Vagina (tissue), 2 donors: Measurements from ENCODE around the gene DGKI. TPM values are rescaled to one million over a fixed set of nuclear protein-coding genes. Genes with fewer than 3 reads are reported as not detected.
"Not testable (repeated sequence)": the region's sequence is repeated elsewhere in the genome, so short reads cannot be mapped to it uniquely, and the experiment has no call there.

Source experiments
- DNase-seq, 2 donors: peaks; one replicate each; pipeline ENCODE4 v3.0.0-alpha.2; 2017; ENCODE audit errors: extremely low spot score in 2 of 2
- H3K27ac ChIP-seq: fragments of 200-600 bp; sonication (generic); one replicate; pipeline ENCODE4 v1.5.1; 2019
- H3K27me3 ChIP-seq: fragments of 200-600 bp; sonication (generic); one replicate; pipeline ENCODE4 v1.5.1; 2019
- H3K36me3 ChIP-seq, 2 donors: fragments of 200-600 bp; sonication (generic); one replicate each; pipeline ENCODE4 v1.5.1; 2017 to 2019
- H3K4me1 ChIP-seq: fragments of 200-600 bp; sonication (generic); one replicate; pipeline ENCODE4 v1.5.1; 2019
- H3K4me3 ChIP-seq, 2 donors: fragments of 200-600 bp; sonication (generic); 1 replicate in 1 of 2; 2 replicates in 1 of 2; pipeline ENCODE4 v1.5.1; 2016 to 2019
- H3K9me3 ChIP-seq: fragments of 200-600 bp; sonication (generic); one replicate; pipeline ENCODE4 v1.5.1; 2019
- CTCF ChIP-seq, 3 experiments: fragments of 450-650 bp in 2 of 3; fragments of 200-600 bp in 1 of 3; sonication (generic) in 1 of 3; IDR thresholded peaks; one replicate each; pipeline ENCODE4 v1.5.1; 2017 to 2019; ENCODE audit warnings: antibody characterized with exemption in 3 of 3, mild to moderate bottlenecking in 2 of 3, moderate library complexity in 2 of 3
- POLR2A ChIP-seq, 2 donors: fragments of 450-650 bp; IDR thresholded peaks; one replicate each; pipeline ENCODE4 v1.6.1; 2017; ENCODE audit warnings: antibody characterized with exemption in 2 of 2, mild to moderate bottlenecking in 2 of 2, moderate library complexity in 2 of 2
- POLR2AphosphoS5 ChIP-seq, 2 donors: sonication (generic); formaldehyde crosslinking; IDR thresholded peaks; one replicate each; pipeline ENCODE4 v1.9.0; 2017; ENCODE audit warnings: antibody characterized with exemption in 2 of 2, mild to moderate bottlenecking in 2 of 2, low read depth in 1 of 2; ENCODE audit not compliant: insufficient read depth in 1 of 2
- intact Hi-C: fragments of 100-400 bp; cut with DNase I; formaldehyde crosslinking; loops from one replicate; pipeline ENCODE4 v1.15.1; 2023
- total RNA-seq: library from RNA; depleted of rRNA; stranded (reverse); fragments of >200 nt; gene quantifications from one replicate; pipeline ENCODE4 v1.2.3, GENCODE V29; 2016

The DGKI gene
- total RNA-seq, 1 donor from 2014 or later: 1.2 TPM

GRCh38 chr7:137715533-137715932 lies 131.2 kb downstream of the DGKI start:
- TF ChIP-seq POLR2AphosphoS5 (IDR thresholded peaks at IDR 0.05; ENCODE audit: insufficient read depth in 1 of 2, low read depth in 1 of 2): no peak
- TF ChIP-seq POLR2A (IDR thresholded peaks at IDR 0.05): no peak
- TF ChIP-seq CTCF (IDR thresholded peaks at IDR 0.05): no peak
- intact Hi-C loops: no loop called here
- Histone ChIP-seq H3K36me3 (no peaks in the 10 kb centered on the region), H3K27ac (no peak overlapping the region), H3K4me1 (no peaks in the 10 kb centered on the region), H3K9me3 (no peaks in the 10 kb centered on the region), H3K27me3 (no peaks in the 10 kb centered on the region), H3K4me3 (no peak overlapping the region)
- DNase-seq: no peak

GRCh38 chr7:137715121-137715520 lies 131.7 kb downstream of the DGKI start:
- H3K27me3 ChIP-seq: no peaks in the 10 kb centered on the region
- intact Hi-C loops: no loop called here
- H3K4me1 ChIP-seq: no peaks in the 10 kb centered on the region
- no peaks in the 10 kb centered on the region for H3K36me3 ChIP-seq
- no peak overlapping the region for H3K4me3 ChIP-seq
- no peaks in the 10 kb centered on the region for H3K9me3 ChIP-seq
- H3K27ac ChIP-seq: no peak overlapping the region
- TF ChIP-seq POLR2AphosphoS5 (IDR thresholded peaks at IDR 0.05; ENCODE audit: insufficient read depth in 1 of 2, low read depth in 1 of 2) (no peak), CTCF (IDR thresholded peaks at IDR 0.05) (no peak), POLR2A (IDR thresholded peaks at IDR 0.05) (no peak)
- DNase-seq: no peak

GRCh38 chr7:137706330-137706729 lies 140.4 kb downstream of the DGKI start:
- H3K36me3 ChIP-seq, H3K4me1 ChIP-seq, H3K27ac ChIP-seq, DNase-seq, H3K9me3 ChIP-seq, intact Hi-C loops, H3K4me3 ChIP-seq, H3K27me3 ChIP-seq: not testable (repeated sequence)

DNA sequence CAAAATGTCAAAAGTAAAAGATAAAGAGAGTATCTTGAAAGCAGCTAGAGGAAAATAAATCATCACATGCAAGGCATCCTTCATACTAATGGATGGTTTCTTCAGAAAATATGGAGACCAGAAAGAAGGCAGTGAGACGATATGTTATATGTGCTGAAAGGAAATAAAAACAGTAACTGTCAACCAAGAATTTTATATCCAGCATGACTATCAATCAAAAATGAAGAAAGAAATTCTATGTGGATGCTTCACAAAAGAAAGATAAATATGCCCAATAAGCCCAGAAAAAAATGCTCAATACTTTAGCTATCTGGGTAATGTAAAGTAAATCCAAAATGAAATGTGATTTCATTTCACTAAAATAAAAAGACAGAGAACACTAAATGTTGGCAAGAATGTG lies 142.1 kb downstream of the DGKI start:
- TF ChIP-seq CTCF (IDR thresholded peaks at IDR 0.05) (no peak), POLR2AphosphoS5 (IDR thresholded peaks at IDR 0.05; ENCODE audit: insufficient read depth in 1 of 2, low read depth in 1 of 2) (no peak), POLR2A (IDR thresholded peaks at IDR 0.05) (no peak)
- no peaks in the 10 kb centered on the region for H3K9me3 ChIP-seq

DNA sequence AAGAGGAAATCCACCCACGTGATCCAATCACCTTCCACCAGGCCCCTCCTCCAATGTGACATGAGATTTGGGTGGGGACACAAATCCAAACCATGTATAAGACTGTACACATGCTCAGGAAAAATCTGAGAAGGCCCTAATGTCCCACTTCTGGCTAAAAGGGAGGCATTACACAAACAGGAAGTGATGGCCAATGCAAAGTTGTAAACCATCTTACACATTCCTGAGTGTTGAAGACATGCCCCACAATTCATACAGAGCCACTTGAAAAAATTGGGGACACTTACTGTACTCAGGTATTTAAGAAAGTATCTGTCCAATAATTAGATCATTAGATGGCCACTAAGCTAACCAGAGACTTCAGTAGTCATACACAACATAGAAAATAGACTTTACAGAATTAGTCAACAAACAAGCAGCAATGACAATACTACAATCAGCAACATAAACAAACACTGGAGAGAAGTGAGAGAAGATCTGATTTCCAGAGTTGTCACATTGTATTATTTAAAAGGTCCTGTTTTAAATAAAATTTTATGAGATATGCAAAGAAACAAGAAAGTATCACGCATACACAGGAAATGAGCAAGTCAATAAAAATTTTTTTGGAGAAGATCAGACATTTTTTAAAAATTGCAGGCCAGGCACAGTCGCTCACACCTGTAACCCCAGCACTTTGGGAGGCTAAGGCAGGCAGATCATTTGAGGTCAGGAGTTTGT lies 143.3 kb downstream of the DGKI start:
- Histone ChIP-seq H3K4me1 (no peaks in the 10 kb centered on the region), H3K4me3 (no peak overlapping the region), H3K36me3 (no peaks in the 10 kb centered on the region), H3K27ac (no peak overlapping the region), H3K27me3 (no peaks in the 10 kb centered on the region), H3K9me3 (no peaks in the 10 kb centered on the region)
- no peak for DNase-seq
- intact Hi-C loops: no loop called here
- no peak for TF ChIP-seq POLR2AphosphoS5 (IDR thresholded peaks at IDR 0.05; ENCODE audit: insufficient read depth in 1 of 2, low read depth in 1 of 2)
- no peak for TF ChIP-seq POLR2A (IDR thresholded peaks at IDR 0.05)
- TF ChIP-seq CTCF (IDR thresholded peaks at IDR 0.05): no peak

More for the DNA sequence above, 142.1 kb downstream of the DGKI start:
- intact Hi-C loops: no loop called here
- H3K27me3 ChIP-seq: no peaks in the 10 kb centered on the region
- H3K36me3 ChIP-seq: no peaks in the 10 kb centered on the region
- no peaks in the 10 kb centered on the region for H3K4me1 ChIP-seq
- no peak for DNase-seq
- H3K4me3 ChIP-seq: no peak overlapping the region
- no peak overlapping the region for H3K27ac ChIP-seq
